K562 (cell line): ENCODE data around the gene MFSD12. TPM values are rescaled to one million over a fixed set of nuclear protein-coding genes. Genes with fewer than 3 reads are reported as not detected.
A peak's percentile ranks its signal among the peaks of the same experiment; 100 is the strongest.

Experiments
- HIVEP1 ChIP-seq: fragments of 250-450 bp; sonication (Bioruptor Pico); IDR thresholded peaks from 2 replicates; pipeline ENCODE4 v1.4.0; 2020; ENCODE audit warnings: mild to moderate bottlenecking
- NBN ChIP-seq: fragments of 450-650 bp; IDR thresholded peaks from 2 replicates; pipeline ENCODE4 v1.6.1; 2016; ENCODE audit warnings: low read depth, mild to moderate bottlenecking
- SMARCA5 ChIP-seq: fragments of 450-650 bp; IDR thresholded peaks from 2 replicates; pipeline ENCODE4 v1.6.1; 2016
- ZBTB33 ChIP-seq: sonication (generic); formaldehyde crosslinking; IDR thresholded peaks from 2 replicates; pipeline ENCODE4 v1.8.1; 2023; ENCODE audit warnings: mild to moderate bottlenecking, missing genetic modification reagents
- polyA plus RNA-seq, 8 experiments: library from polyadenylated mRNA; depleted of rRNA in 4 of 8; stranded (reverse) in 5 of 8; unstranded in 3 of 8; fragments of >200 nt; fragmentation: Nextera tagmentation in 2 of 8; fragmentation: Illumina TruSeq in 1 of 8; extraction: Ambion mirVana in 2 of 8; extraction: Trizol in 1 of 8; gene quantifications; 2 replicates each; pipeline versions ENCODE4 v1.2.1 to v1.2.3, GENCODE V29; 2011 to 2014; ENCODE audit warnings: inconsistent platforms in 1 of 8, missing spikeins in 1 of 8
- total RNA-seq, 7 experiments: library from RNA; depleted of rRNA in 6 of 7; stranded (reverse); fragments of >200 nt in 6 of 7; fragmentation: Illumina TruSeq in 2 of 7; extraction: Trizol in 2 of 7; gene quantifications; 2 replicates each; pipeline versions ENCODE4 v1.2.1 to v1.2.3, GENCODE V29; 2011 to 2021; ENCODE audit warnings: low replicate concordance in 1 of 7
- TF ChIP-seq, protein P1 (sequence below): fragments of 200-400 bp; formaldehyde crosslinking; IDR thresholded peaks from 2 replicates; pipeline ENCODE4 v1.6.1; 2017; ENCODE audit warnings: mild to moderate bottlenecking, low read depth, low read length, moderate library complexity

Gene MFSD12
- total and polyA plus RNA-seq, 9 of the 15 experiments (the other 6 are each of a cell fraction or from before 2014, with no cell fraction given) = 0.69 to 112 (median 31.8) TPM

- TF ChIP-seq SMARCA5 = no peak
- TF ChIP-seq ZBTB33 (CRISPR knock-in tag) = peak; percentile 89
- TF ChIP-seq, protein P1, sequence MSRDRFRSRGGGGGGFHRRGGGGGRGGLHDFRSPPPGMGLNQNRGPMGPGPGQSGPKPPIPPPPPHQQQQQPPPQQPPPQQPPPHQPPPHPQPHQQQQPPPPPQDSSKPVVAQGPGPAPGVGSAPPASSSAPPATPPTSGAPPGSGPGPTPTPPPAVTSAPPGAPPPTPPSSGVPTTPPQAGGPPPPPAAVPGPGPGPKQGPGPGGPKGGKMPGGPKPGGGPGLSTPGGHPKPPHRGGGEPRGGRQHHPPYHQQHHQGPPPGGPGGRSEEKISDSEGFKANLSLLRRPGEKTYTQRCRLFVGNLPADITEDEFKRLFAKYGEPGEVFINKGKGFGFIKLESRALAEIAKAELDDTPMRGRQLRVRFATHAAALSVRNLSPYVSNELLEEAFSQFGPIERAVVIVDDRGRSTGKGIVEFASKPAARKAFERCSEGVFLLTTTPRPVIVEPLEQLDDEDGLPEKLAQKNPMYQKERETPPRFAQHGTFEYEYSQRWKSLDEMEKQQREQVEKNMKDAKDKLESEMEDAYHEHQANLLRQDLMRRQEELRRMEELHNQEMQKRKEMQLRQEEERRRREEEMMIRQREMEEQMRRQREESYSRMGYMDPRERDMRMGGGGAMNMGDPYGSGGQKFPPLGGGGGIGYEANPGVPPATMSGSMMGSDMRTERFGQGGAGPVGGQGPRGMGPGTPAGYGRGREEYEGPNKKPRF = no peak
- TF ChIP-seq NBN = no peak
- TF ChIP-seq HIVEP1 (CRISPR knock-in tag) = no peak
Measured at GRCh38 chr19:3500429-3501101, 56.8 kb downstream of the MFSD12 start, which contains the start of gene DOHH (continued).
